ENCODE data around the gene MLF2.

The MLF2 gene

GRCh38 chr12:6771509-6772330 is 18.8 kb upstream of the MLF2 start:
- H2AFZ ChIP-seq (ENCODE audit: low read depth, low read length, severe bottlenecking): no peak overlapping the region
- no peaks in the 10 kb centered on the region for H3K9me3 ChIP-seq (ENCODE audit: insufficient read depth, low read length)
- no peak overlapping the region for H3K4me3 ChIP-seq (ENCODE audit: insufficient read depth, low read length, poor library complexity, severe bottlenecking)
- no peaks in the 10 kb centered on the region for H3K79me2 ChIP-seq (ENCODE audit: insufficient read depth, low read length)
- no peaks in the 10 kb centered on the region for H3K9me2 ChIP-seq (replicated peaks; ENCODE audit: insufficient read depth, low read length)
- no peaks in the 10 kb centered on the region for H3K27me3 ChIP-seq (ENCODE audit: low read length)
- no peaks in the 10 kb centered on the region for H3K36me3 ChIP-seq (ENCODE audit: low read length)
- no peaks in the 10 kb centered on the region for H3F3A ChIP-seq (ENCODE audit: insufficient read depth)
- no peak overlapping the region for H3K4me2 ChIP-seq (ENCODE audit: low read depth, low read length, poor library complexity, severe bottlenecking)
- H4K20me1 ChIP-seq (ENCODE audit: low read depth, low read length): no peaks in the 10 kb centered on the region
- TF ChIP-seq CTCF (IDR thresholded peaks at IDR 0.05; ENCODE audit: insufficient read depth, low read length, poor library complexity, severe bottlenecking) (no peak), EZH2phosphoT487 (conservative IDR thresholded peaks at IDR 0.05; ENCODE audit: low read length) (no peak)
- no peak overlapping the region for H3K9ac ChIP-seq (ENCODE audit: low read length)
- H3K27ac ChIP-seq (ENCODE audit: low read depth, low read length): no peak overlapping the region

GRCh38 chr12:6771091-6771495 is 18.2 kb upstream of the MLF2 start:
- no peaks in the 10 kb centered on the region for H3K36me3 ChIP-seq (ENCODE audit: low read length)
- TF ChIP-seq EZH2phosphoT487 (conservative IDR thresholded peaks at IDR 0.05; ENCODE audit: low read length) (no peak), CTCF (IDR thresholded peaks at IDR 0.05; ENCODE audit: insufficient read depth, low read length, poor library complexity, severe bottlenecking) (no peak)
- no peaks in the 10 kb centered on the region for H3F3A ChIP-seq (ENCODE audit: insufficient read depth)
- no peaks in the 10 kb centered on the region for H3K79me2 ChIP-seq (ENCODE audit: insufficient read depth, low read length)
- H2AFZ ChIP-seq (ENCODE audit: low read depth, low read length, severe bottlenecking): no peak overlapping the region
- H3K9me3 ChIP-seq (ENCODE audit: insufficient read depth, low read length): no peaks in the 10 kb centered on the region
- H3K27me3 ChIP-seq (ENCODE audit: low read length): no peaks in the 10 kb centered on the region
- H3K4me2 ChIP-seq (ENCODE audit: low read depth, low read length, poor library complexity, severe bottlenecking): no peak overlapping the region
- no peak overlapping the region for H3K9ac ChIP-seq (ENCODE audit: low read length)
- no peaks in the 10 kb centered on the region for H4K20me1 ChIP-seq (ENCODE audit: low read depth, low read length)
- H3K27ac ChIP-seq (ENCODE audit: low read depth, low read length): no peak overlapping the region
- H3K9me2 ChIP-seq (replicated peaks; ENCODE audit: insufficient read depth, low read length): no peaks in the 10 kb centered on the region
- no peak overlapping the region for H3K4me3 ChIP-seq (ENCODE audit: insufficient read depth, low read length, poor library complexity, severe bottlenecking)

- no peaks in the 10 kb centered on the region for H3F3A ChIP-seq (ENCODE audit: insufficient read depth)
- TF ChIP-seq CTCF (IDR thresholded peaks at IDR 0.05; ENCODE audit: insufficient read depth, low read length, poor library complexity, severe bottlenecking): no peak
- no peak for TF ChIP-seq EZH2phosphoT487 (conservative IDR thresholded peaks at IDR 0.05; ENCODE audit: low read length)
- no peaks in the 10 kb centered on the region for H3K27me3 ChIP-seq (ENCODE audit: low read length)
- no peaks in the 10 kb centered on the region for H3K36me3 ChIP-seq (ENCODE audit: low read length)
- H3K27ac ChIP-seq (ENCODE audit: low read depth, low read length): no peak overlapping the region
- no peak overlapping the region for H2AFZ ChIP-seq (ENCODE audit: low read depth, low read length, severe bottlenecking)
- no peak overlapping the region for H3K4me2 ChIP-seq (ENCODE audit: low read depth, low read length, poor library complexity, severe bottlenecking)
- H3K9ac ChIP-seq (ENCODE audit: low read length): no peak overlapping the region
- H4K20me1 ChIP-seq (ENCODE audit: low read depth, low read length): no peaks in the 10 kb centered on the region
- no peaks in the 10 kb centered on the region for H3K9me3 ChIP-seq (ENCODE audit: insufficient read depth, low read length)
- H3K9me2 ChIP-seq (replicated peaks; ENCODE audit: insufficient read depth, low read length): no peaks in the 10 kb centered on the region
- no peaks in the 10 kb centered on the region for H3K79me2 ChIP-seq (ENCODE audit: insufficient read depth, low read length)
- H3K4me3 ChIP-seq (ENCODE audit: insufficient read depth, low read length, poor library complexity, severe bottlenecking): no peak overlapping the region
Observed at GRCh38 chr12:6770600-6770999, 17.7 kb upstream of the MLF2 start.
